A549 (cell line): Measurements from ENCODE around the gene RNF6. TPM values are rescaled to one million over a fixed set of nuclear protein-coding genes. Genes with fewer than 3 reads are reported as not detected.

ENCODE experiments used
- ATAC-seq, 2 experiments: fragments of 200-7000 bp in 1 of 2; fragments of >200 bp in 1 of 2; cut with Nextera tagmentation in 1 of 2; cut with Tn5 transposase in 1 of 2; 3 replicates each; pipeline versions ENCODE4 v1.8.0 to v1.9.1; 2018 to 2020; ENCODE audit warnings: mild to moderate bottlenecking in 1 of 2, moderate library complexity in 1 of 2
- CTCF ChIA-PET: fragments of 300-600 bp; sonication (Branson Sonifier 250); formaldehyde crosslinking; extraction: SDS; loops from one replicate; lab custom pipeline; 2021; ENCODE audit warnings: antibody characterized with exemption, inconsistent platforms; lab: Yijun Ruan, JAX
- POLR2A ChIA-PET: fragments of 350-600 bp; formaldehyde crosslinking; extraction: SDS; loops from one replicate; lab custom pipeline; 2021; ENCODE audit warnings: antibody characterized with exemption, inconsistent platforms; lab: Yijun Ruan, JAX
- DNase-seq, 2 experiments: peaks; one replicate each; pipeline versions ENCODE4 v3.0.0 to v3.0.0-alpha.2; 2011 to 2016; ENCODE audit warnings: low read depth in 1 of 2, low spot score in 1 of 2
- FAIRE-seq: peaks from 2 replicates; lab custom pipeline; 2011; peaks lifted over from hg19 to GRCh38; lab: Jason Lieb, UNC
- H3K27ac ChIP-seq, 2 experiments: fragments of >200 bp; sonication (Bioruptor Twin); formaldehyde crosslinking; 3 replicates each; pipeline ENCODE4 v1.5.1; 2016 to 2017
- H3K4me1 ChIP-seq: fragments of >200 bp; sonication (Bioruptor Twin); formaldehyde crosslinking; 3 replicates; pipeline ENCODE4 v1.6.1; 2016
- H3K4me2 ChIP-seq: fragments of >200 bp; sonication (Bioruptor Twin); formaldehyde crosslinking; 3 replicates; pipeline ENCODE4 v1.6.1; 2016
- H3K4me3 ChIP-seq: fragments of >200 bp; sonication (Bioruptor Twin); formaldehyde crosslinking; 3 replicates; pipeline ENCODE4 v1.5.1; 2016
- H3K9me3 ChIP-seq: fragments of >200 bp; sonication (Bioruptor Twin); formaldehyde crosslinking; 3 replicates; pipeline ENCODE4 v1.6.1; 2016
- BHLHE40 ChIP-seq: IDR thresholded peaks from 2 replicates; pipeline ENCODE4 v1.6.1; 2012; ENCODE audit warnings: low read depth, low read length, inconsistent platforms
- CEBPB ChIP-seq, 2 experiments: fragments of >200 bp in 1 of 2; sonication (Bioruptor Twin) in 1 of 2; formaldehyde crosslinking in 1 of 2; IDR thresholded peaks; 2 replicates each; pipeline ENCODE4 v1.6.1; 2012 to 2016
- EHF ChIP-seq: fragments of 250-450 bp; sonication (Bioruptor Pico); IDR thresholded peaks from 2 replicates; pipeline ENCODE4 v1.5.0; 2020; ENCODE audit warnings: mild to moderate bottlenecking
- GATA3 ChIP-seq: IDR thresholded peaks from 2 replicates; pipeline ENCODE4 v1.6.1; 2012; ENCODE audit warnings: borderline replicate concordance
- HDAC2 ChIP-seq: fragments of 200-600 bp; sonication (generic); IDR thresholded peaks from 2 replicates; pipeline ENCODE4 v1.6.1; 2016
- HOXA7 ChIP-seq: fragments of 250-450 bp; sonication (Bioruptor Pico); IDR thresholded peaks from 2 replicates; pipeline ENCODE4 v1.5.0; 2020; ENCODE audit warnings: mild to moderate bottlenecking, moderate library complexity
- HOXB5 ChIP-seq: fragments of 250-450 bp; sonication (Bioruptor Pico); IDR thresholded peaks from 2 replicates; pipeline ENCODE4 v1.5.0; 2020; ENCODE audit warnings: mild to moderate bottlenecking, moderate library complexity
- MYC ChIP-seq: IDR thresholded peaks from 2 replicates; pipeline ENCODE4 v1.6.1; 2012; ENCODE audit warnings: mild to moderate bottlenecking, inconsistent platforms, low read length, improper control_type of control experiment, borderline replicate concordance
- NR3C1 ChIP-seq: fragments of >200 bp; sonication (Bioruptor Twin); formaldehyde crosslinking; IDR thresholded peaks from 3 replicates; pipeline ENCODE4 v1.6.1; 2017
- RAD21 ChIP-seq, 2 experiments: fragments of >200 bp in 1 of 2; sonication (Bioruptor Twin) in 1 of 2; formaldehyde crosslinking in 1 of 2; IDR thresholded peaks in 1 of 2; conservative IDR thresholded peaks in 1 of 2; 2 replicates in 1 of 2; 3 replicates in 1 of 2; pipeline ENCODE4 v1.6.1; 2012 to 2018; ENCODE audit warnings: inconsistent platforms in 1 of 2
- RCOR1 ChIP-seq: fragments of 150-350 bp; IDR thresholded peaks from 2 replicates; pipeline ENCODE4 v1.6.1; 2014; ENCODE audit warnings: antibody characterized with exemption, low read length, low read depth
- RFX5 ChIP-seq: fragments of 450-650 bp; IDR thresholded peaks from 2 replicates; pipeline ENCODE4 v1.7.1; 2014; ENCODE audit warnings: antibody characterized with exemption, mild to moderate bottlenecking, moderate library complexity
- SMC3 ChIP-seq: fragments of >200 bp; sonication (Bioruptor Twin); formaldehyde crosslinking; IDR thresholded peaks from 3 replicates; pipeline ENCODE4 v1.6.1; 2018; ENCODE audit warnings: inconsistent platforms
- ZFP36 ChIP-seq: fragments of 450-650 bp; IDR thresholded peaks from 2 replicates; pipeline ENCODE4 v1.6.1; 2014; ENCODE audit warnings: borderline replicate concordance; ENCODE audit not compliant: partially characterized antibody
- ZNF302 ChIP-seq: fragments of 250-450 bp; sonication (Bioruptor Pico); IDR thresholded peaks from 2 replicates; pipeline ENCODE4 v1.9.0; 2021; ENCODE audit warnings: inconsistent platforms, mild to moderate bottlenecking, moderate library complexity
- WGBS: methylation state at CpG from one replicate; pipeline ENCODE4 v1.1.6; 2017; ENCODE audit errors: missing lambda C conversion rate; 5-methylcytosine and 5-hydroxymethylcytosine counted together
- polyA plus RNA-seq, 4 experiments: library from polyadenylated mRNA; depleted of rRNA in 3 of 4; stranded (reverse); fragments of >200 nt; fragmentation: RNase III in 1 of 4; extraction: RNeasy Plus Mini Kit Qiagen cat#74134 plus additional on column Dnase treatment in 1 of 4; gene quantifications; 2 replicates in 3 of 4; 3 replicates in 1 of 4; pipeline ENCODE4 v1.2.3, GENCODE V29; 2011 to 2017
- TF ChIP-seq, protein P1 (sequence below): fragments of 200-600 bp; sonication (generic); IDR thresholded peaks from 2 replicates; pipeline ENCODE4 v1.6.1; 2016; ENCODE audit warnings: antibody characterized with exemption, mild to moderate bottlenecking, moderate library complexity
- TF ChIP-seq, protein P2 (sequence below): fragments of 150-350 bp; IDR thresholded peaks from 2 replicates; pipeline ENCODE4 v1.6.1; 2014; ENCODE audit warnings: low read depth, mild to moderate bottlenecking, low read length
- TF ChIP-seq, protein P3 (sequence below): fragments of >200 bp; sonication (Bioruptor Twin); formaldehyde crosslinking; IDR thresholded peaks from 3 replicates; pipeline ENCODE4 v1.5.1; 2016
- TF ChIP-seq, protein P4 (sequence below): fragments of >200 bp; sonication (Bioruptor Twin); formaldehyde crosslinking; IDR thresholded peaks from 2 replicates; pipeline ENCODE4 v1.6.1; 2016
- TF ChIP-seq, protein P5 (sequence below): fragments of >200 bp; sonication (Bioruptor Twin); formaldehyde crosslinking; IDR thresholded peaks from 3 replicates; pipeline ENCODE4 v1.6.1; 2016

Gene RNF6
- polyA plus RNA-seq, 2 of the 4 experiments (the other 2 are of a cell fraction): 33.7 to 55.3 TPM

DNA sequence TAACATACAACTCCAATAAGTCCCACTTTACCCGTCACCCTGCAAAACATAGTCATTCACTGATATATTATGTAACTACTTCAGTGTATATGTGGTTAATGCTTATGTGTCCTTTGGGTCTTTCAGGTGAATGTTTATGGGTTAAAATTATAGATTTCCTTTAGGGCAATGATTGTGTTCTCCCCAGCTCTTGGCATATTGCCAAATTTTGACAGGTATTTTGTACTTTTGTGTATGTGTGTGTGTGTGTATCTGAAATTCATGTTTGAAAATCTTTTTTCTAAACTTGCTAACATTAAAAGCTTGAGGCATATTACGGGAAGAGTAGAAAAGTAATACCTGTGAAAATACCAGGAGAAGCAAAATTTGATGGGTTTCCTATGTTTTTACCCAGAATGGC lies 40.0 kb upstream of the RNF6 start:
- Histone ChIP-seq H3K9me3 (no peaks in the 10 kb centered on the region), H3K4me3 (no peak overlapping the region), H3K4me2 (no peak overlapping the region), H3K27ac (no peak overlapping the region), H3K4me1 (no peaks in the 10 kb centered on the region)
- WGBS: 96% methylated on average over 2 of the region's 2 CpGs
- FAIRE-seq: no peak
- no peak for TF ChIP-seq HDAC2
- TF ChIP-seq GATA3: no peak
- TF ChIP-seq SMC3: no peak
- TF ChIP-seq, protein P1, sequence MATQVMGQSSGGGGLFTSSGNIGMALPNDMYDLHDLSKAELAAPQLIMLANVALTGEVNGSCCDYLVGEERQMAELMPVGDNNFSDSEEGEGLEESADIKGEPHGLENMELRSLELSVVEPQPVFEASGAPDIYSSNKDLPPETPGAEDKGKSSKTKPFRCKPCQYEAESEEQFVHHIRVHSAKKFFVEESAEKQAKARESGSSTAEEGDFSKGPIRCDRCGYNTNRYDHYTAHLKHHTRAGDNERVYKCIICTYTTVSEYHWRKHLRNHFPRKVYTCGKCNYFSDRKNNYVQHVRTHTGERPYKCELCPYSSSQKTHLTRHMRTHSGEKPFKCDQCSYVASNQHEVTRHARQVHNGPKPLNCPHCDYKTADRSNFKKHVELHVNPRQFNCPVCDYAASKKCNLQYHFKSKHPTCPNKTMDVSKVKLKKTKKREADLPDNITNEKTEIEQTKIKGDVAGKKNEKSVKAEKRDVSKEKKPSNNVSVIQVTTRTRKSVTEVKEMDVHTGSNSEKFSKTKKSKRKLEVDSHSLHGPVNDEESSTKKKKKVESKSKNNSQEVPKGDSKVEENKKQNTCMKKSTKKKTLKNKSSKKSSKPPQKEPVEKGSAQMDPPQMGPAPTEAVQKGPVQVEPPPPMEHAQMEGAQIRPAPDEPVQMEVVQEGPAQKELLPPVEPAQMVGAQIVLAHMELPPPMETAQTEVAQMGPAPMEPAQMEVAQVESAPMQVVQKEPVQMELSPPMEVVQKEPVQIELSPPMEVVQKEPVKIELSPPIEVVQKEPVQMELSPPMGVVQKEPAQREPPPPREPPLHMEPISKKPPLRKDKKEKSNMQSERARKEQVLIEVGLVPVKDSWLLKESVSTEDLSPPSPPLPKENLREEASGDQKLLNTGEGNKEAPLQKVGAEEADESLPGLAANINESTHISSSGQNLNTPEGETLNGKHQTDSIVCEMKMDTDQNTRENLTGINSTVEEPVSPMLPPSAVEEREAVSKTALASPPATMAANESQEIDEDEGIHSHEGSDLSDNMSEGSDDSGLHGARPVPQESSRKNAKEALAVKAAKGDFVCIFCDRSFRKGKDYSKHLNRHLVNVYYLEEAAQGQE: no peak
- no peak for TF ChIP-seq RCOR1
- no peak for TF ChIP-seq RFX5
- TF ChIP-seq HOXA7: no peak
- TF ChIP-seq ZNF302 (CRISPR knock-in tag): no peak
- TF ChIP-seq, protein P2, sequence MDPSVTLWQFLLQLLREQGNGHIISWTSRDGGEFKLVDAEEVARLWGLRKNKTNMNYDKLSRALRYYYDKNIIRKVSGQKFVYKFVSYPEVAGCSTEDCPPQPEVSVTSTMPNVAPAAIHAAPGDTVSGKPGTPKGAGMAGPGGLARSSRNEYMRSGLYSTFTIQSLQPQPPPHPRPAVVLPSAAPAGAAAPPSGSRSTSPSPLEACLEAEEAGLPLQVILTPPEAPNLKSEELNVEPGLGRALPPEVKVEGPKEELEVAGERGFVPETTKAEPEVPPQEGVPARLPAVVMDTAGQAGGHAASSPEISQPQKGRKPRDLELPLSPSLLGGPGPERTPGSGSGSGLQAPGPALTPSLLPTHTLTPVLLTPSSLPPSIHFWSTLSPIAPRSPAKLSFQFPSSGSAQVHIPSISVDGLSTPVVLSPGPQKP: no peak
- TF ChIP-seq, protein P3, sequence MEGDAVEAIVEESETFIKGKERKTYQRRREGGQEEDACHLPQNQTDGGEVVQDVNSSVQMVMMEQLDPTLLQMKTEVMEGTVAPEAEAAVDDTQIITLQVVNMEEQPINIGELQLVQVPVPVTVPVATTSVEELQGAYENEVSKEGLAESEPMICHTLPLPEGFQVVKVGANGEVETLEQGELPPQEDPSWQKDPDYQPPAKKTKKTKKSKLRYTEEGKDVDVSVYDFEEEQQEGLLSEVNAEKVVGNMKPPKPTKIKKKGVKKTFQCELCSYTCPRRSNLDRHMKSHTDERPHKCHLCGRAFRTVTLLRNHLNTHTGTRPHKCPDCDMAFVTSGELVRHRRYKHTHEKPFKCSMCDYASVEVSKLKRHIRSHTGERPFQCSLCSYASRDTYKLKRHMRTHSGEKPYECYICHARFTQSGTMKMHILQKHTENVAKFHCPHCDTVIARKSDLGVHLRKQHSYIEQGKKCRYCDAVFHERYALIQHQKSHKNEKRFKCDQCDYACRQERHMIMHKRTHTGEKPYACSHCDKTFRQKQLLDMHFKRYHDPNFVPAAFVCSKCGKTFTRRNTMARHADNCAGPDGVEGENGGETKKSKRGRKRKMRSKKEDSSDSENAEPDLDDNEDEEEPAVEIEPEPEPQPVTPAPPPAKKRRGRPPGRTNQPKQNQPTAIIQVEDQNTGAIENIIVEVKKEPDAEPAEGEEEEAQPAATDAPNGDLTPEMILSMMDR: no peak
- TF ChIP-seq RAD21 (conservative IDR thresholded peaks at IDR 0.05 in 1 of 2, IDR thresholded peaks at IDR 0.05 in 1 of 2): no peak
- TF ChIP-seq NR3C1: no peak
- DNase-seq: no peak
- ChIA-PET CTCF (no interaction called here), POLR2A (interaction anchor here (1.1 kb wide), 1 partner anchor 40 kb away, joined by 3 read pairs; the partner anchor contains the start of gene RNF6)
- no peak for ATAC-seq

DNA sequence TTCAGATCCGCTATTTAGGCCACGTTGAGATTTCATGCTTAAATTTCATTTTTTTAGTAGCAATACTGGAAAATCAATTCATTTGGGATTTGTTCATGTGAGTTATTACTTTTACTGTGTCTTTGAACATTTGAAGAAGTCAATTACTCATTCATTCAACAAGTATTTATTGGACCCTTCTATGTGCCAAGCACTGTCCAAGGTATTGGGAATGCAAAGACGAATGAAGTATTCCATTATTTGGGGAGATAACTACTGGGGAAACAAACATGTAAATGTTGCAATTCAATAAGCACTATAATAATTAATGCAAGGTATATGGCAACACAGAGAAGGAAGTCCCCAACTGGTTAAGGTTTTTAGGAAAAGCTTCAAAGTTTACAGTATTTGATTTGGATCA lies 37.5 kb upstream of the RNF6 start:
- 91% methylated on average over 3 of the region's 3 CpGs for WGBS
- Histone ChIP-seq H3K9me3 (no peaks in the 10 kb centered on the region), H3K4me1 (peaks cover 7% of the 10 kb centered on the region; the same call in 1 of the 3 replicates)
- ATAC-seq (no peak), DNase-seq (no peak)
- no peak for TF ChIP-seq ZFP36
- TF ChIP-seq, protein P4, sequence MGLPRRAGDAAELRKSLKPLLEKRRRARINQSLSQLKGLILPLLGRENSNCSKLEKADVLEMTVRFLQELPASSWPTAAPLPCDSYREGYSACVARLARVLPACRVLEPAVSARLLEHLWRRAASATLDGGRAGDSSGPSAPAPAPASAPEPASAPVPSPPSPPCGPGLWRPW: no peak
- TF ChIP-seq MYC: no peak
- TF ChIP-seq BHLHE40: no peak
- no peak for TF ChIP-seq CEBPB (IDR thresholded peaks at IDR 0.05)
- TF ChIP-seq HOXB5 (CRISPR knock-in tag): no peak
- TF ChIP-seq, protein P5, sequence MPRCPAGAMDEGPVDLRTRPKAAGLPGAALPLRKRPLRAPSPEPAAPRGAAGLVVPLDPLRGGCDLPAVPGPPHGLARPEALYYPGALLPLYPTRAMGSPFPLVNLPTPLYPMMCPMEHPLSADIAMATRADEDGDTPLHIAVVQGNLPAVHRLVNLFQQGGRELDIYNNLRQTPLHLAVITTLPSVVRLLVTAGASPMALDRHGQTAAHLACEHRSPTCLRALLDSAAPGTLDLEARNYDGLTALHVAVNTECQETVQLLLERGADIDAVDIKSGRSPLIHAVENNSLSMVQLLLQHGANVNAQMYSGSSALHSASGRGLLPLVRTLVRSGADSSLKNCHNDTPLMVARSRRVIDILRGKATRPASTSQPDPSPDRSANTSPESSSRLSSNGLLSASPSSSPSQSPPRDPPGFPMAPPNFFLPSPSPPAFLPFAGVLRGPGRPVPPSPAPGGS: no peak
- TF ChIP-seq EHF: no peak
- TF ChIP-seq, protein P1: peak; percentile 42; the same call in 1 of the 2 replicates
- TF ChIP-seq, all 56 proteins: peak for 1
- Histone ChIP-seq H3K4me2 (no peak overlapping the region), H3K27ac (no peak overlapping the region), H3K4me3 (no peak overlapping the region)
- ChIA-PET CTCF (no interaction called here), POLR2A (no interaction called here)
- no peak for FAIRE-seq
